ENCODE measurements around the gene SDK1.

DNA sequence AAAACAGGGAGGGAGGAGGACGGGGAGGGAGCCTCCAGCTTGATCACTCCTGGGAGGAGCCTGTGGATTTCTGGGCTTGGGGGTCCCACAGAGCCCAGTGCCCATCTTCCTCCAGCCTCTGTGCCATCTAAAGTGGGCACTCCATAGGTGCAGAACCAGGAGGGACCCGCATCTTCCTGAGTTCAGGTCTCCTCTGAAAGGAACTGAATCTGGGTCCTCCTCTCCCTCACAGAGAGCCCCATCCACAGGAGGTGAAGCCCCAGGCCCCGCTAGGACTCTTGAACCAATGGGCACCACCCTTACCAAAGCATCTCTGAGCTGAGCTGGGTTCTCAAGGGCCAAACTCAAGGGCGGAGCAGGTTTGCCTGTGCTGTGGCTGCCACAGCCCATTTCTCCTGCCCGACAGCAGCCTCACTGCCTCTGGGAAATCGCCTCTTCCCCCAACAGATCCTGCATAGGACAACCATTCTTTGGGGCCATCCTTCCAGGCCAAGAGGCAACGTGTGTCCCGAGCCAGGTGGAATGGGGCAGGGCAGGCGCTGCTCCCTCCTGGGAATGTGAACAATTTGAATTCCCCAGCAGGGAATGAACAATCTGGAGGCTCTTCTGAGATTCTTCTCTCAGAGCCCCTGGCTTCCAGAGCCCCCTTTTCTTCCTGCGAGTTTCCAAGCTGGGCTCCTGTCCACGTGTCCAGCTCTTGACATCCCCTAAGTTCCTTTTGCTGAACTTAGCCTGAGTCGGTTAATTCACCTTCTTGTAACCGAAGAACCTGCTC is 970.1 kb downstream of the SDK1 start:
- TF ChIP-seq POLR2A (IDR thresholded peaks at IDR 0.05): no peak
- TF ChIP-seq, protein P1, sequence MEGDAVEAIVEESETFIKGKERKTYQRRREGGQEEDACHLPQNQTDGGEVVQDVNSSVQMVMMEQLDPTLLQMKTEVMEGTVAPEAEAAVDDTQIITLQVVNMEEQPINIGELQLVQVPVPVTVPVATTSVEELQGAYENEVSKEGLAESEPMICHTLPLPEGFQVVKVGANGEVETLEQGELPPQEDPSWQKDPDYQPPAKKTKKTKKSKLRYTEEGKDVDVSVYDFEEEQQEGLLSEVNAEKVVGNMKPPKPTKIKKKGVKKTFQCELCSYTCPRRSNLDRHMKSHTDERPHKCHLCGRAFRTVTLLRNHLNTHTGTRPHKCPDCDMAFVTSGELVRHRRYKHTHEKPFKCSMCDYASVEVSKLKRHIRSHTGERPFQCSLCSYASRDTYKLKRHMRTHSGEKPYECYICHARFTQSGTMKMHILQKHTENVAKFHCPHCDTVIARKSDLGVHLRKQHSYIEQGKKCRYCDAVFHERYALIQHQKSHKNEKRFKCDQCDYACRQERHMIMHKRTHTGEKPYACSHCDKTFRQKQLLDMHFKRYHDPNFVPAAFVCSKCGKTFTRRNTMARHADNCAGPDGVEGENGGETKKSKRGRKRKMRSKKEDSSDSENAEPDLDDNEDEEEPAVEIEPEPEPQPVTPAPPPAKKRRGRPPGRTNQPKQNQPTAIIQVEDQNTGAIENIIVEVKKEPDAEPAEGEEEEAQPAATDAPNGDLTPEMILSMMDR (IDR thresholded peaks at IDR 0.05): no peak

Measured in uterus (tissue), 2 donors.